HEK293 (cell line): ENCODE measurements around the gene WNT11.

Source experiments
- ATF2 ChIP-seq: fragments of 450-650 bp; formaldehyde crosslinking; IDR thresholded peaks from 2 replicates; pipeline ENCODE4 v1.5.1; 2016; ENCODE audit warnings: missing biosample characterization, missing genetic modification characterization, low read depth
- CTCF ChIP-seq: fragments of 450-650 bp; formaldehyde crosslinking; IDR thresholded peaks from 2 replicates; pipeline ENCODE4 v1.5.1; 2016; ENCODE audit warnings: missing biosample characterization, missing genetic modification characterization
- EGR2 ChIP-seq: fragments of 450-650 bp; formaldehyde crosslinking; IDR thresholded peaks from 2 replicates; pipeline ENCODE4 v1.5.1; 2016; ENCODE audit warnings: low read depth, missing biosample characterization, missing genetic modification characterization
- GLIS2 ChIP-seq: fragments of 450-650 bp; formaldehyde crosslinking; IDR thresholded peaks from 2 replicates; pipeline ENCODE4 v1.5.1; 2016; ENCODE audit warnings: missing biosample characterization, missing genetic modification characterization
- HOXA7 ChIP-seq: sonication (generic); formaldehyde crosslinking; IDR thresholded peaks from 2 replicates; pipeline ENCODE4 v1.8.1; 2022; ENCODE audit warnings: missing genetic modification reagents, borderline replicate concordance
- KLF9 ChIP-seq: fragments of 450-650 bp; formaldehyde crosslinking; IDR thresholded peaks from 2 replicates; pipeline ENCODE4 v1.5.1; 2016; ENCODE audit warnings: missing biosample characterization, missing genetic modification characterization, low read depth
- MYNN ChIP-seq: fragments of 450-650 bp; formaldehyde crosslinking; IDR thresholded peaks from 2 replicates; pipeline ENCODE4 v1.5.1; 2016; ENCODE audit warnings: missing biosample characterization, missing genetic modification characterization, borderline replicate concordance
- PRDM10 ChIP-seq: fragments of 450-650 bp; formaldehyde crosslinking; IDR thresholded peaks from 2 replicates; pipeline ENCODE4 v1.5.1; 2016; ENCODE audit warnings: missing biosample characterization, missing genetic modification characterization
- PRDM2 ChIP-seq: fragments of 450-650 bp; formaldehyde crosslinking; IDR thresholded peaks from 2 replicates; pipeline ENCODE4 v1.5.1; 2016; ENCODE audit warnings: missing biosample characterization, missing genetic modification characterization, borderline replicate concordance
- ZBTB1 ChIP-seq: fragments of 450-650 bp; formaldehyde crosslinking; IDR thresholded peaks from 2 replicates; pipeline ENCODE4 v1.5.1; 2016; ENCODE audit warnings: missing biosample characterization, missing genetic modification characterization
- ZFHX2 ChIP-seq: fragments of 450-650 bp; formaldehyde crosslinking; conservative IDR thresholded peaks from 2 replicates; pipeline ENCODE4 v1.5.1; 2016; ENCODE audit warnings: missing biosample characterization, missing genetic modification characterization
- ZIC2 ChIP-seq: fragments of 450-650 bp; formaldehyde crosslinking; IDR thresholded peaks from 2 replicates; pipeline ENCODE4 v1.5.1; 2016; ENCODE audit warnings: missing biosample characterization, missing genetic modification characterization
- ZNF274 ChIP-seq, 2 experiments: fragments of 200-500 bp in 1 of 2; fragments of 450-650 bp in 1 of 2; sonication (Bioruptor generic) in 1 of 2; formaldehyde crosslinking in 1 of 2; IDR thresholded peaks; 2 replicates each; pipeline versions ENCODE4 v1.5.1 to v1.6.1; 2014 to 2016; ENCODE audit warnings: borderline replicate concordance in 1 of 2, inconsistent platforms in 1 of 2, low read length in 1 of 2, missing biosample characterization in 1 of 2, missing genetic modification characterization in 1 of 2
- ZNF398 ChIP-seq: fragments of 450-650 bp; formaldehyde crosslinking; IDR thresholded peaks from 2 replicates; pipeline ENCODE4 v1.5.1; 2017; ENCODE audit warnings: missing biosample characterization, missing genetic modification characterization
- ZNF433 ChIP-seq: fragments of 450-650 bp; formaldehyde crosslinking; IDR thresholded peaks from 2 replicates; pipeline ENCODE4 v1.5.1; 2016; ENCODE audit warnings: missing biosample characterization, missing genetic modification characterization, low read depth
- ZNF488 ChIP-seq: fragments of 450-650 bp; formaldehyde crosslinking; IDR thresholded peaks from 2 replicates; pipeline ENCODE4 v1.5.1; 2016; ENCODE audit warnings: missing biosample characterization, missing genetic modification characterization
- ZNF629 ChIP-seq: fragments of 450-650 bp; formaldehyde crosslinking; IDR thresholded peaks from 2 replicates; pipeline ENCODE4 v1.5.1; 2017; ENCODE audit warnings: missing biosample characterization, missing genetic modification characterization
- ZNF777 ChIP-seq: fragments of 450-650 bp; formaldehyde crosslinking; IDR thresholded peaks from 2 replicates; pipeline ENCODE4 v1.5.1; 2017; ENCODE audit warnings: missing biosample characterization, missing genetic modification characterization, borderline replicate concordance
- ZSCAN23 ChIP-seq: fragments of 450-650 bp; formaldehyde crosslinking; IDR thresholded peaks from 2 replicates; pipeline ENCODE4 v1.5.1; 2016; ENCODE audit warnings: missing biosample characterization, missing genetic modification characterization
- ZXDB ChIP-seq: fragments of 450-650 bp; formaldehyde crosslinking; IDR thresholded peaks from 2 replicates; pipeline ENCODE4 v1.5.1; 2016; ENCODE audit warnings: missing biosample characterization, missing genetic modification characterization

Gene WNT11

GRCh38 chr11:76209973-76210930 lies 4.0 kb upstream of the WNT11 start (continued):
- TF ChIP-seq ZBTB1 (tag by site-specific recombination) (no peak), ATF2 (tag by site-specific recombination) (peak; percentile 48; the same call in 1 of the 2 replicates), ZSCAN23 (tag by site-specific recombination) (no peak), KLF9 (peak; percentile 73), PRDM2 (tag by site-specific recombination) (no peak), HOXA7 (CRISPR knock-in tag) (no peak), ZIC2 (peak; percentile 34; the same call in 1 of the 2 replicates), ZNF488 (no peak), PRDM10 (tag by site-specific recombination) (peak; percentile 42), ZNF433 (tag by site-specific recombination) (no peak), GLIS2 (tag by site-specific recombination) (peak; percentile 56), ZNF274 (IDR thresholded peaks at IDR 0.05; ENCODE audit: low read length) (no peak), ZNF274 (tag by site-specific recombination; IDR thresholded peaks at IDR 0.05; ENCODE audit: borderline replicate concordance) (no peak), ZNF629 (tag by site-specific recombination) (no peak), ZNF398 (tag by site-specific recombination) (peak; percentile 93), CTCF (tag by site-specific recombination) (no peak), MYNN (tag by site-specific recombination) (no peak), EGR2 (tag by site-specific recombination) (peak; percentile 65), ZFHX2 (tag by site-specific recombination) (peak; percentile 70), ZNF777 (no peak), ZXDB (tag by site-specific recombination) (no peak)
